Stomach (tissue), 9 donors: ENCODE results near the gene GRK3. TPM values are rescaled to one million over a fixed set of nuclear protein-coding genes. Genes with fewer than 3 reads are reported as not detected.

Experiments used
- DNase-seq, 2 donors: peaks; one replicate each; pipeline versions ENCODE4 v3.0.0 to v3.0.0-alpha.2; 2013 to 2019
- H3K27ac ChIP-seq, 5 donors: fragments of 200-600 bp in 4 of 5; sonication (generic) in 4 of 5; one replicate each; pipeline ENCODE4 v1.5.1; 2013 to 2019; ENCODE audit warnings: mild to moderate bottlenecking in 1 of 5, moderate library complexity in 1 of 5
- H3K27me3 ChIP-seq, 3 donors: fragments of 200-600 bp; sonication (generic); one replicate each; pipeline ENCODE4 v1.5.1; 2017 to 2019; ENCODE audit warnings: mixed run types in 1 of 3
- H3K36me3 ChIP-seq, 4 donors: fragments of 200-600 bp; sonication (generic); 1 replicate in 3 of 4; 2 replicates in 1 of 4; pipeline ENCODE4 v1.5.1; 2016 to 2019
- H3K4me1 ChIP-seq, 4 donors: fragments of 200-600 bp; sonication (generic); one replicate each; pipeline ENCODE4 v1.5.1; 2016 to 2019
- H3K4me3 ChIP-seq, 4 donors: fragments of 200-600 bp; sonication (generic) in 3 of 4; one replicate each; pipeline ENCODE4 v1.5.1; 2016 to 2019; ENCODE audit warnings: mild to moderate bottlenecking in 1 of 4
- H3K9me3 ChIP-seq, 4 donors: fragments of 200-600 bp; sonication (generic); one replicate each; pipeline ENCODE4 v1.5.1; 2016 to 2019
- EP300 ChIP-seq: sonication (generic); formaldehyde crosslinking; IDR thresholded peaks from one replicate; pipeline ENCODE4 v1.6.1; 2017; ENCODE audit warnings: antibody characterized with exemption
- POLR2A ChIP-seq, 4 donors: fragments of 450-650 bp; IDR thresholded peaks; one replicate each; pipeline ENCODE4 v1.6.1; 2016; ENCODE audit warnings: antibody characterized with exemption in 4 of 4, control low read depth in 2 of 4, mild to moderate bottlenecking in 1 of 4, moderate library complexity in 1 of 4
- POLR2AphosphoS5 ChIP-seq, 3 donors: sonication (generic); formaldehyde crosslinking; IDR thresholded peaks; one replicate each; pipeline ENCODE4 v1.6.1; 2016; ENCODE audit warnings: antibody characterized with exemption in 3 of 3
- WGBS, 5 donors: extraction: QIAGEN DNeasy Blood & Tissue Kit in 3 of 5; methylation state at CpG; one replicate each; pipeline versions ENCODE4 v1.1.5 to v1.1.7; 2013 to 2018; 5-methylcytosine and 5-hydroxymethylcytosine counted together
- intact Hi-C: fragments of 100-400 bp; cut with DNase I; formaldehyde crosslinking; loops from one replicate; pipeline ENCODE4 v1.15.1; 2023; ENCODE audit warnings: low total_unique reads
- polyA plus RNA-seq, 3 donors: library from polyadenylated mRNA; stranded (reverse); fragments of 200-250 nt; gene quantifications; one replicate each; pipeline ENCODE4 v1.2.3, GENCODE V29; 2013
- total RNA-seq, 5 donors: library from RNA; depleted of rRNA; stranded (reverse); fragments of >200 nt; gene quantifications; one replicate each; pipeline versions ENCODE4 v1.1.0 to v1.2.3, GENCODE V29; 2014 to 2016
- TF ChIP-seq, protein P1 (sequence below), 7 experiments: fragments of 450-650 bp in 4 of 7; fragments of 200-600 bp in 3 of 7; sonication (generic) in 3 of 7; IDR thresholded peaks; one replicate each; pipeline ENCODE4 v1.5.1; 2016 to 2019; ENCODE audit warnings: antibody characterized with exemption in 7 of 7, control low read depth in 2 of 7, mild to moderate bottlenecking in 1 of 7
- donor health status: healthy with polysubstance abuse.
- donor health status: Bipolar disorder and iron deficiency.
- donor health status: healthy.

Gene GRK3
- total and polyA plus RNA-seq, 8 donors: 0.87 to 29.5 (median 4.1) TPM

DNA sequence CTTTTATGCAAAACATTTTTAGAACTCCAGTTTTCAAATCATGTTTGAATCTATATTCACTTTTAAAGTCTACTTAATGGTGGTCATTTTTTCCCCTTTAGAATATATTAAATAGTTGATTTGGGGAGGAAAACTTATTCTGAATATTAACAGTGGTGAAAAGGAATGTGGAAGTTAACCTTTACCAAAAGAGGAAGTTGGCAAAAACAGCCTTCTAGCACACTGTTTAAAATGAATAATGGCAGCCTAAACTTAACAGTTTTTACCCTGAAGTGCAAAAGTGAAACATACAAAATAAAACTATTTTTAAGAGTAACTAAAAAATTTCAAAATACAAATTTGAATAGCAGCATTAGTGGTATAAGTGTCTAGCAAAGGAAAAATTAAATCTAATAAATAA, 86.4 kb downstream of the GRK3 start:
- Histone ChIP-seq H3K4me1 (no peaks in the 10 kb centered on the region), H3K27ac (no peak overlapping the region), H3K27me3 (no peaks in the 10 kb centered on the region), H3K9me3 (no peaks in the 10 kb centered on the region), H3K4me3 (no peak overlapping the region), H3K36me3 (no peaks in the 10 kb centered on the region)
- no peak for DNase-seq
- intact Hi-C loops: no loop called here
- TF ChIP-seq POLR2A (IDR thresholded peaks at IDR 0.05): no peak
- TF ChIP-seq, protein P1, sequence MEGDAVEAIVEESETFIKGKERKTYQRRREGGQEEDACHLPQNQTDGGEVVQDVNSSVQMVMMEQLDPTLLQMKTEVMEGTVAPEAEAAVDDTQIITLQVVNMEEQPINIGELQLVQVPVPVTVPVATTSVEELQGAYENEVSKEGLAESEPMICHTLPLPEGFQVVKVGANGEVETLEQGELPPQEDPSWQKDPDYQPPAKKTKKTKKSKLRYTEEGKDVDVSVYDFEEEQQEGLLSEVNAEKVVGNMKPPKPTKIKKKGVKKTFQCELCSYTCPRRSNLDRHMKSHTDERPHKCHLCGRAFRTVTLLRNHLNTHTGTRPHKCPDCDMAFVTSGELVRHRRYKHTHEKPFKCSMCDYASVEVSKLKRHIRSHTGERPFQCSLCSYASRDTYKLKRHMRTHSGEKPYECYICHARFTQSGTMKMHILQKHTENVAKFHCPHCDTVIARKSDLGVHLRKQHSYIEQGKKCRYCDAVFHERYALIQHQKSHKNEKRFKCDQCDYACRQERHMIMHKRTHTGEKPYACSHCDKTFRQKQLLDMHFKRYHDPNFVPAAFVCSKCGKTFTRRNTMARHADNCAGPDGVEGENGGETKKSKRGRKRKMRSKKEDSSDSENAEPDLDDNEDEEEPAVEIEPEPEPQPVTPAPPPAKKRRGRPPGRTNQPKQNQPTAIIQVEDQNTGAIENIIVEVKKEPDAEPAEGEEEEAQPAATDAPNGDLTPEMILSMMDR (IDR thresholded peaks at IDR 0.05): no peak
- TF ChIP-seq POLR2AphosphoS5 (IDR thresholded peaks at IDR 0.05): no peak
- TF ChIP-seq EP300: no peak

DNA sequence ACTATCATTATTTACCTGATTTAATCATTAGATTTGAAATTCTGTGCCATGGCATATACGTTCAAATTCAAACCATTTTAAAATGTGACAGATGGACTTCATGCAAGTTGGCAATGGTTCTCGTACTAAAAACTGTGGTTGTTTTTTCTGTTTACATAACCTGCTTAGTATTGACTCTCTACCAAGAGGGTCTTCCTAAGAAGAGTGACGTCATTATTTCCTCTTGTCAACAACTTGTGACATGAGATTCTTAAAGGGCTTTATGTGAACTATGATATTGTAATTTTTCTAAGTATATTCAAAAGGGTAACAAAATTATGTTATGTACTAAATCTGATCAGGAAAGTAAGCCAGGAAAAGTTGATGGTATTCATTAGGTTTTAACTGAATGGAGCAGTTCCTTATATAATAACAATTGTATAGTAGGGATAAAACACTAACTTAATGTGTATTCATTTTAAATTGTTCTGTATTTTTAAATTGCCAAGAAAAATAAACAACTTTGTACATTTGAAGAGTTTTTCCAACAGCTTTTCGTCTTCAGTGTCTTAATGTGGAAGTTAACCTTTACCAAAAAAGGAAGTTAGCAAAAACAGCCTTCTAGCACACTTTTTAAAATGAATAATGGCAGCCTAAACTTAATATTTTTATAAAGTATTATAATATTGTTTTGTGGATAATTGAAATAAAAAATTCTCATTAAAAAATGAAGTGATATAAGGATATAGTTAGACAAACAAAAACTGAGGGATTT, 87.0 kb downstream of the GRK3 start:
- Histone ChIP-seq H3K9me3 (no peaks in the 10 kb centered on the region), H3K27ac (no peak overlapping the region), H3K4me1 (no peaks in the 10 kb centered on the region), H3K4me3 (no peak overlapping the region), H3K36me3 (no peaks in the 10 kb centered on the region), H3K27me3 (no peaks in the 10 kb centered on the region)
- no peak for DNase-seq
- intact Hi-C loops: no loop called here
- TF ChIP-seq, protein P1 (IDR thresholded peaks at IDR 0.05): no peak
- TF ChIP-seq POLR2A (IDR thresholded peaks at IDR 0.05) (no peak), POLR2AphosphoS5 (IDR thresholded peaks at IDR 0.05) (no peak), EP300 (no peak)
- WGBS, 5 donors: 50 to 61% (median 58%) methylated on average over 4 of the region's 4 CpGs

DNA sequence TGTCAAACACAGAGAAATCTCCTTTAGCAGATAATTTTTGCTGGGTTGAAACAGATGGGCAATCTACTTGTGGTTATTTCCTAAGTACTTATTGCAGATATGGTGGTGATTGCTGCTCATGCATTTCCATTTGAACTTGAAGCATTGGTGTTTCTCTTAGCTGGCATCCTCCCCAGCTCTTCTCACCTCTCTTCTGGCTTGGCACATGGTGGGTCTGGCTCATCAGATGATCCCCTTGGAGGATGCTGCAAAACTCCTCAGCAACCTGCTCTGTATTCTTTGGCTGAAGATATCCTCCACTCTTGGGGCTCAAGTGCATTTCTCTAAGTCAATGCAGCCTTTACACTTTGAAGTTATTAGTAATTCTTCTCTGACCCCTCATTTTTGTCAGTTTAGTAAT, 90.2 kb downstream of the GRK3 start:
- no peak for DNase-seq
- Histone ChIP-seq H3K36me3 (no peaks in the 10 kb centered on the region), H3K9me3 (no peaks in the 10 kb centered on the region), H3K4me1 (no peaks in the 10 kb centered on the region), H3K27ac (no peak overlapping the region), H3K4me3 (no peak overlapping the region), H3K27me3 (no peaks in the 10 kb centered on the region)
- intact Hi-C loops: no loop called here
- TF ChIP-seq POLR2AphosphoS5 (IDR thresholded peaks at IDR 0.05) (no peak), EP300 (no peak), POLR2A (IDR thresholded peaks at IDR 0.05) (no peak)
- TF ChIP-seq, protein P1 (IDR thresholded peaks at IDR 0.05): no peak

DNA sequence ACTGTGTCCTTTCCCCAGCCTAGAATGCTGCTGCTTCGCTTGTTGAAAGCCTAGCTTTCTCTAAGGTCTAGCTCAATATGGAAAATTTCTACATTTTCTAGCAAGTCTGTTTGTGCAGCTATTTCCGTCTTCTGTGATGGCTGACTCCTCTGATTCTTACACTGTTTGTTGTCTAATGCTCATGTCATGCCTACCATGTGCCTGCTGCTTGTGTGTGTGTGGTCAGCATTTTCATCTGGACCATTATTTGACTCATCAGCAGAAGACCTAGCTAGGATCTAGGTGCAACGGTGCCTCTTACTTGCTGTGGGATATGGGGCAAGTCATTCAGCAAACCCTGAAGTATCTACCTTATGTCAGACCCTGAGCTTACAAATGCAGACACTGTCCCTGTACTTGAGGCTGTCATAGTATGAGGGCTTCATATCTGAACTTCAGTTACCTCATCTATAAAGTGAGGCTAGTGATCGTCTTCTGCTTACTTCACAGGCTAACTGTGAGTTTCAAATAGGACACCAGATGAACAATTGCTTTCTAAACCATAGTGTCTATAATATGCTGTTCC, 91.0 kb downstream of the GRK3 start:
- WGBS, 5 donors: 84 to 88% (median 86%) methylated on average over 4 of the region's 4 CpGs
- TF ChIP-seq, protein P1 (IDR thresholded peaks at IDR 0.05): no peak
- no peak for TF ChIP-seq POLR2AphosphoS5 (IDR thresholded peaks at IDR 0.05)
- no peak for TF ChIP-seq POLR2A (IDR thresholded peaks at IDR 0.05)
- no peak for TF ChIP-seq EP300
- no peak overlapping the region for H3K27ac ChIP-seq
- no peaks in the 10 kb centered on the region for H3K9me3 ChIP-seq
- H3K4me1 ChIP-seq: no peaks in the 10 kb centered on the region
- H3K36me3 ChIP-seq: no peaks in the 10 kb centered on the region
- no peak for DNase-seq
- H3K27me3 ChIP-seq: no peaks in the 10 kb centered on the region
- no peak overlapping the region for H3K4me3 ChIP-seq
- intact Hi-C loops: no loop called here
